Measurements from ENCODE around the gene NTNG2. TPM values are rescaled to one million over a fixed set of nuclear protein-coding genes. Genes with fewer than 3 reads are reported as not detected.

NTNG2 gene
- total RNA-seq, 1 experiment from 2014 or later: 0.36 TPM

- DNase-seq (ENCODE audit: low read depth): no peak
Observed at GRCh38 chr9:132201780-132202703, 40.2 kb downstream of the NTNG2 start.

- no peak for DNase-seq (ENCODE audit: low read depth)
Observed at GRCh38 chr9:132204883-132205282, 43.0 kb downstream of the NTNG2 start.

DNA sequence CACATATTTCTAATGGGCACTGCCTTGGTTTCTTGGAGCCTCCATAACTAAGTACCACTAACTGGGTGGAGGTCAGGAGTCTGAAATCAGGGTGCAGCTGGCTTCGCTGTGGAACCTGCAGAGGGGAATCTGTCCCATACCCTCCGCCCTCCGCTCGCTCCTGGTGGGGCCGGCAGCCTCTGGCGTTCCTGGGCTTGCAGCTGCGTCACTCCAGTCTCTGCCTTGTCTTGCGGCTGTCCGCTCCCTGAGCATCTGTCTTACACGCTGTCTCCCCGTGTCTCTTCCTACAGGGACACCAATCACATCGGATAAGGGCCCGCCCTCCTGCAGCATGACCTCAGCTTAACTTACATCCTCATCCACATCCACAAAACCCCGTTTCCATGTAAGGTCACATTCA lies 45.4 kb downstream of the NTNG2 start:
- DNase-seq (ENCODE audit: low read depth): peak; percentile 24

DNA sequence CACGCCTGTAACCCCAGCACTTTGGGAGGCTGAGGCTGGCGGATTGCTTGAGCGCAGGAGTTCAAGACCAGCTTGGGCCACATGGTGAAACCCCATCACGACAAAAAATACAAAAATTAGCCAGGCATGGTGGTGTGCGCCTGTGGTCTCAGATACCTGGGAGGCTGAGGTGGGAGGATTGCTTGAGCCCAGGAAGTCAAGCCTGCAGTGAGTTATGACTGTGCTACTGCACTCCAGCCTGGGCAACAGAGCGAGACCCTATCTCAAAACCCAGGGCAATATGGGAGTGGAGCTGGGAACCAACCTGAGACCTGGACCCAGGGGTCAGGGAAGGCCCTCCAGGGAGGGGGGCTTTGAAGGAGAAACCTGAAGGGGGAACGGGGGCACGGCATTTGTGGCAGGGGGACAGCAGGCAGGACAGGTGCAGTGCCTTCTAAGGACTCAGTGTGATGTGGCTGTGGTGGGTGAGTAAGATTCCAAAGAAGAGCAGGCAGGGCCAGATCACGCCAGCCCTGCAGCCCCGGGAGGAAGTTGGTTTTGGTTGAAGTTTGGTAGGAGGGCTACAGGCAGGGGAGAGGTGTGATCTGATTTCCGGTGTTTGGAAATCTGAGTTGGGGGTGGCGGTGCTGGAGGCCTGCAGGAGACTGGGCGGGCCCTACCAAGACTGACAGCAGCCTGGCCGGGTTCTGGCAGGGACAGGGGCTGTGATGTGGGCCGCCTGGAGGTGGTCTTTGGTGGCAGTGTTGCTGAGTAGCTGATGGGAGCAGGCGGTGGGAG lies 46.2 kb downstream of the NTNG2 start:
- DNase-seq (ENCODE audit: low read depth): no peak

DNA sequence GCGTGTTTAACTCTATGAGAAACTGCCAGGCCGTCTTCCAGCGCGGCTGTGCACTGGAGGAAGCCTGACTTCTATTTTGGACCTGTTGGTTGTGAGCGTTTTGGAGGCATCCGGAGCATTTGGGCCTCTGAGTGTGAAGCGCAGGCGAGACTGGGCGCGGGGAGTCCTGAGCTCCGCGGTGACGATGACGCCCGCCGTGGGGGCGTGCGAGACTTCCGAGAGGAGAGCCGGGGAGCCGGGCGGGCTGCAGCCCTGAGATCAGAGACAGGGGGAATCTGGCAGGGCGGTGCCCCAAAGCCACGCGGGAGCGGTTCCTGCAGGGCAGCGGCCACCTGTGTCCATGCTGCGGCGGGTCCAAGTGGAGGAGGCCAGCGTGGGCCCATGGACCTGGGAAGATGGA lies 47.4 kb downstream of the NTNG2 start:
- DNase-seq (ENCODE audit: low read depth): no peak

DNA sequence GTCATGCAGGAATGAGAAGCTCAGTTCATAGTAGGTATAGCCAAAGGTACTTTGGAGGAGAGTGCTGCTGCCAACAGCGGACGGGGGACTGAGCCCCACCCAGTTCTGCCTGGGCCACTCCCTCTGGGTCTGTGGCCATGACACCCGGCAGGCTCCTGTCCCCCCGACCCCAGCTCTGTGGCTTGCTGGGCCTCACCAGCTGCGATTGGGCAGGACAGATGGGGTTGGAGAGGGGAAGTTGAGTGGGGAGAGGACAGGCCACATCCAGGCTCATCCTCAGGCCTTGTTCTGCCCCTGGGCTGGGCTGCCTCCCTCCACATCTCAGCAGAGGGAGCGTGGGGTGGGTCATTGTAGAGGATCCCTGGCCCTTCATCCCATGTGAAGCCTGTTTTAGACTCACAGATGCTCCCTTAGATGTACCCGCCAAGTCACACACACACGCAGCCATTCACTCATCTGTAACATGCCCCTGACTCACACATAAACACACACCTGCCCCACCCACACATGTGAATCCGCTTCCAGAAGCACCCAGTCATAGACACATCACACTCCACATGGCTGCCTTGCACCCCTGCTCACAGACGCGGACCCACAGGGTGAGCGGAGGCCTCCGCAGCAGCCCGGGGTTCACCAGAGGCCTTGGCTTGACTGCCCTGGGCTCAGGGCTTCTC lies 48.8 kb downstream of the NTNG2 start:
- DNase-seq (ENCODE audit: low read depth): peak; percentile 13

- DNase-seq (ENCODE audit: low read depth): no peak
Observed at GRCh38 chr9:132211570-132211969, 49.7 kb downstream of the NTNG2 start.

DNA sequence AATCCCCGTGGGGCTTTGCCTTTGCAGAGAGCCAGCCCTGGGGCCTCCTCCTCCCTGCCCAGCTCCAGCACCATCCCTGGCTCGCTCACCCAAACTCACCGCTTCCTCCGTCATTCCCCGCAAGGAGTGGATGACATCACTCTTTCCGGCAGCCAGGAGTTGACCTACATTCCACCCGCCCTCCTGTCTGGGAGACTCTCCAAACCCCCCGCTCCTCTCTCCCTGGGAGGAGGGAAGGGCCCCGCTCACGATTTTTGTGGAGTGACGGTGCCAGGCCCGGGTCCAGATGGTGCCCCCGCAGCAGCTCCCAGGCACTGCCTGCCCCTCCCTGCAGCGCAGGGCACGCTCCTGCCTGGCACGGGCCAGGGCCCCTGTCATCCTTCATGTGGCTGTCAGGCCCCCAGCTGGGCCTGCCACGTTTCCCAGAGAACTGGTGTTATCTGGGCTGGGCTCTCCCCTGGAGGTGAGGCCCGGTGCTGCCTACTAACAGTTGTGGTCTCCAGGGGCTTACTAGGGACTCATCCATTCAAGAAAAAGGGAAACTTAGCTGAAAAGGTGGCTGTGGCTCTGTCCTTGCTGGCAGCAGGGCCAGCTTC lies 52.3 kb downstream of the NTNG2 start:
- DNase-seq (ENCODE audit: low read depth): peak; percentile 77

GRCh38 chr9:132216861-132217619 lies 55.2 kb downstream of the NTNG2 start:
- DNase-seq (ENCODE audit: low read depth): no peak

DNA sequence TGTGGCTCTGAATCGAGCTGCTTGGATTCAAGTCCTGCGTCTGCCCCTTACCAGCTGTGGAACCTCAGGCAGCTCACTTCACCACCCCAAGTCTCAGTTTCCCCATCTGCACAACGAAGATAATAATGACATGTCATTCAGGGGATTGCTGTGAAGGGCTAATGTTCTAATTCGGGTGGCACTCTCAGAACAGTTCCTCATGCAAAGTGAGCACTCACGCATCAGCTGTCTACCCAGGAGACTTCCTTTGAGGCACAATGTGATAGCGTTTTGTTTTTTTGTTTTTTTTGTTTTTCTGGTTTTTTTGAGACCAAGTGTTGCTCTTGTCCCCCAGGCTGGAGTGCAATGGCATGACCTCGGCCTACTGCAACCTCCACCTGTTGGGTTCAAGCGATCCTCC lies 56.4 kb downstream of the NTNG2 start:
- no peak for DNase-seq (ENCODE audit: low read depth)

- no peak for DNase-seq (ENCODE audit: low read depth)
Observed at GRCh38 chr9:132221941-132222340, 60.1 kb downstream of the NTNG2 start.

DNA sequence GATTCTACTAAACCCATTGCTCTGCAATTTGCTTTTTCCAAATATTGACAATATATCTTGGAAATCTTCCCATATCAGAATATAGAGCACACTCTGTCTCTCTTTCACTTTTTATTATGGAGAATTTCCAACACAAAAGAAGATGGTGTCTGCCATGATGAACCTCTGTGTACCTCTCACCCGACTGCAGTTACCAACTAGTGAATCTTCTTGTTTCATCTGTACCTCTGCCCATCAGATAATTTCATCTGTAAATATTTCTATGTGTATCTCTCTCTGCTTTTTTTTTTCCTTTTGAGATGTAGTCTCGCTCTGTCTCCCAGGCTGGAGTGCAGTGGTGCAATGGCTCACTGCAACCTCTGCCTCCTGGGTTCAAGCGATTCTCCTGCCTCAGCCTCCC lies 62.8 kb downstream of the NTNG2 start:
- no peak for DNase-seq (ENCODE audit: low read depth)

- no peak for DNase-seq (ENCODE audit: low read depth)
Observed at GRCh38 chr9:132226571-132227430, 64.9 kb downstream of the NTNG2 start.

DNA sequence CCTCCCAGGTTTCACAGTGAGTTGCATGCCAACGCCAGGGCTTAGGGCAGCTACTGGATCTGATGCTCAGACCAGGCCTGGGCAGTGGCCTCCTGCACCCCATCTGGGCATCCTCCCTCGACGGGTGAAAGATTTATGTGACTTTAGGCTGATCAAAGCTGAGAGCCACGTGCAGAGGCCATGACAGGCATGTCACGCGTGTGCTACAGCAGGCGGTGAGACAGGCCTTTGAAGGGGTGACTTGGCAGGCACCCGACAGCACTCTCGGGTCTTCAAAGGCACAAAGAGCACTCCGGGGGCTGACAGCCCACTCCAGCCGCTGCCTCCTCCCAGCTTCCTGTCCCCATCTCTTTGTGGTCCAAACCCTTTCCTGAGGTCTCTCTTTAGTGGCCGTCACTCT lies 66.2 kb downstream of the NTNG2 start:
- DNase-seq (ENCODE audit: low read depth): no peak

DNA sequence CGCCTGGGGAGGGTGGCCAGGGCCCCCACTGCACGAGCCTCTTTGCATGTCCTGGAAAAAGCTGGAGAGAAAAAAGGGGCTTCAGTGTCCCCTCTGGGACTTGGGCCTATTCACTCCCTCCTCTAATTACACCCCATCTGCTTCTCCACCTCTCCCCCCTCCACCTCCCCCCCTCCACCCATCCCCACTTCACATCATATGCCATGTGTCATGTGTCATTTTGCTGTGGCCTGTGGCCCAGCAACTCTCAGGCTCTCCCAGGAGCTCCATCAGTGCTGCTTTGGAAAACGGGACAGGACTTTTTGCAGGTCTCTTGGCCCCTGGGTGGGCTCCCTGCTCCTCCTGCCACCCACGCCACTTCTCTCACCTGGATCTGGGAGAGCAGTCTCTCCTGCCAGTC lies 68.7 kb downstream of the NTNG2 start:
- DNase-seq (ENCODE audit: low read depth): no peak

- no peak for DNase-seq (ENCODE audit: low read depth)
Observed at GRCh38 chr9:132231019-132231701, 69.3 kb downstream of the NTNG2 start.

DNA sequence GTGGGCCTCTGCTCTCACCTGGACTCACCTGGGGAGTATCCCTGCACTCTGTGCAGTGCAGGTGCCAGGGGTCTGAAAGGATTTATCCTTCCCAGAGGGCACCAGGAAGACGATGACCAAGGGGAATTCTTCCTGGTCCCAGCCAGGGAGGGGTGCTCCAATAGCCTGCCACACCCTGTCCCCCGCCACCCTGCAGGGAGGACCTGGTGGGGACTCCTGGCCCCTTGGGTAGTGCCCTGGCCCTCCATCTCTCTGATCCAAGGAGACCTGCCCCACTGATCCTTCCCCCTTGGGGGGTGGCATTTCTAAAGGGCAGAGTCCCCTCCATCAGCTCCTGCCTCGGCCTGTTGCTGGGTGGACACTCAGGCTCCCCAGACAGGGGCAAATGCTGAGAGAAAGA lies 70.7 kb downstream of the NTNG2 start:
- no peak for DNase-seq (ENCODE audit: low read depth)

GRCh38 chr9:132233138-132233537 lies 71.3 kb downstream of the NTNG2 start:
- no peak for DNase-seq (ENCODE audit: low read depth)

DNA sequence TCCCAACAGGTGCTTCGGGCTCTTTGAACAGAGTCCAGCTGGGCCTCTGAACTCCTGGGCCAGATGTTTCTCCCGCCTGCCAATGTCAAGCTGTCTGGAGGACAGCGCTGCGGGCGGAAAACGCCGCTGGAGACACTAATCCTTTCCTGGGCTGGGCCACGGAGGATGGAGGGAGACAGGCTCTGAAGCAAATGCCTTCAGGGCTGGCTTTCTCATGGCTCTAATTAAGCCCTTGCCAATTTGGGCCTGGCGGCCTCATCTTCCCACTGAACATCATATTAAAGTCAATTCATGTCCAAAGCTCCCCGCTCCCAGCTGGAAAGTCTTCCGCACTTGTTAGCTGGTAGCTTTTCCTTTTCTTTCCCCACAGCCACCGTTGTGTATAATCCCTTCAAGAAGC lies 72.7 kb downstream of the NTNG2 start:
- DNase-seq (ENCODE audit: low read depth): no peak

DNA sequence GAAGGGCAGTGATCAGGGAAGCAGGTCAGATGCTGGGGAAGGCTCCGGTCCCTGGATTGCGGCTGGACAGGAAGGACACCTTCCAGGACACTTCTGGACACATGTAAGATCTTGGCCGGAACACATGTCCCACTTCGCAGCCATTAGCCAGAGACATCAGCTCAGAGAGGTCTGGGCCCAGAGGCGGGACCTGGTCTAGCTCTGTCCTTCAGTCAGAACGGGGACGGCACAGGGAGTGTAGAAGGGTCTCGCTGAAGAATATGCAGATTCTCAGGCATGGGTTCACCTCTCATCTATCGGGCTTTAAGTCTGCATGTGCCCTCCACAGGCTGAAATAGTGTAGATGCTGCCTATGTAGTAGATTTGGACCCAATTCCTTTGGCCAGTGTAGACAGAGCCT lies 73.3 kb downstream of the NTNG2 start:
- no peak for DNase-seq (ENCODE audit: low read depth)

Measured in RPMI7951 (cell line).